GM21381 (cell line): ENCODE measurements around the gene RAB11FIP2.

Source experiments
- ATAC-seq: cut with Tn5 transposase; IDR thresholded peaks from one replicate; pipeline ENCODE4 v1.9.1; 2021; ENCODE audit warnings: mild to moderate bottlenecking, moderate library complexity; ENCODE audit not compliant: unreplicated experiment

Gene RAB11FIP2

GRCh38 chr10:118034791-118035261, 11.9 kb downstream of the RAB11FIP2 start:
- ATAC-seq = no peak

DNA sequence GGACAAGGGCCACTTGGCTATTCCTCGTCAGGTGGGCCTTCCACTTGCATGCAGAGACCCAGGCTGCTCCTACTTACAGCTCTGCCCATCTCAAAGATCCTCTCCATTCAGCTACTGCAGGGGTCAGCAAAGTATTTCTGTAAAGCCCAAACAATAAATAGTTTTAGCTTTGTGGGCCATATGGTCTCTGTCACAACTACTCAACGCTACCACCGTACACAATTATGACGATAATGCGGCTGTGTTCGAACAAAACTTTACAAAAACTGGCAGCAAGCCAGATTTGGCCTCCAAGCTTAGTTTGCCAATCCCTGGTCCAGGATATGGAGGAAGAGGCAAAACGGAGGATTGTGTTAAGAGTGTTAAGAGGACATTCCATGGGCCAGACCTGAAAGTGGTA, 12.8 kb downstream of the RAB11FIP2 start:
- ATAC-seq = no peak

- ATAC-seq = no peak
Observed at GRCh38 chr10:118032564-118032963, 14.2 kb downstream of the RAB11FIP2 start.

- ATAC-seq = no peak
Observed at GRCh38 chr10:118031351-118032075, 15.2 kb downstream of the RAB11FIP2 start.

GRCh38 chr10:118028619-118029018, 18.1 kb downstream of the RAB11FIP2 start:
- peak; percentile 98 for ATAC-seq

- ATAC-seq = no peak
Observed at GRCh38 chr10:118027397-118027796, 19.3 kb downstream of the RAB11FIP2 start.

GRCh38 chr10:118026936-118027335, 19.8 kb downstream of the RAB11FIP2 start:
- no peak for ATAC-seq

- no peak for ATAC-seq
Observed at GRCh38 chr10:118020365-118020764, 26.4 kb downstream of the RAB11FIP2 start.

- ATAC-seq = no peak
Observed at GRCh38 chr10:118017850-118018249, 28.9 kb downstream of the RAB11FIP2 start.

DNA sequence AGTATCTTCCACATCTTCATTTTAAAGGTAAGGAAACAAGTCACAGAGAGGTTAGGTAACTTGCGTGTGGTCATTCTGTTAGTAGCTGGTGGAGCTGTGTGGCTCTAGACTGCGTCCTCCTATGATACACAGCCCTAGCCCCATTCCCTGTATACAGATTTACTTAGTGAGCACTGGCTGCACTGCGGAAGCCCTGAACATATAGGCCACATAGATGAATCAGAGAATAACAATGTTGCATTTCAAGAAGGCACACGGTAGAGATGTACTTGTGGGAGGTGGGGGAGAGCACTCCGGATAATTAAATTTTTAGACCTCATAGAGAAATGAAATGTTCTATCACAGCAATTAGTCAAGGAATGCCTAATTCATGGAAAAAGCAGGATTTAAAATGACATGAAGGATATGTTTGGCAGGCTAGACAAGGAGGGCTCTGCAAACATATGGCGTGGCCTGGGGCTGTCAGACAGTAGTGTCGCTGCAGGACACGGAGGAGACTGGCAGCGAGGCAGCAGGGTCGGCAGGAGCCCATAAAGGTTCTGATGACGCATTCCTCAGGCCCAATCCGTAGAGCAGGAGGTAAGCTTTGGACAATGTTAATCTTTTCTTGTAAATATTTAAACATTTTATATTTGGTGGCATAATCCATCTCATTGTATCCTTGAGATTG, 29.5 kb downstream of the RAB11FIP2 start:
- ATAC-seq = no peak

DNA sequence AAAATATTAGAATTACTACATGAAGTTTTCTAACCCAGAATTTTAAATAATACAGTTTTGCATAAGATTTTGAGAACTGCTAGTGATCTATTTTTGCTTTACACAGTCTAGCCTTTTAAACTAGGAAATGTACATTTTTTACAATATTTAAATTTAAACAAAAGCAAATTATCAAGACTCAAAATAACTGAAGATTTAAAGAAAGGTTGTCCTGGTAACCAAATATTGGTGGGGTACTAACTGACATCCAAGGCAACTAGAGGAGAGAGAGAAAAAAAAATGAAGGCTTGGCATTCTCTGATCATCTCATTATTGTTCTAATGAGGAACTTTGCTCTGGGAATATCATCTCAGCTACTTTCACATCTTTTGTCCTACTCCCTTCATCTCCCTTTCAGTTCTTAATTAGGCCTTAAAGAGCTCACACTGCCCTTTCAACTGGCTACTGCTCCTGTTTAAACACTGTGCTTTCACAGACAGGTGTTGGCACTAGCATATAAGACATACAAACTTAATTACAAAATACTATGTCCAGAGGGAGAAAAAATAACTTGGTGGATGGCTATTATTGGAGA, 33.7 kb downstream of the RAB11FIP2 start:
- no peak for ATAC-seq

DNA sequence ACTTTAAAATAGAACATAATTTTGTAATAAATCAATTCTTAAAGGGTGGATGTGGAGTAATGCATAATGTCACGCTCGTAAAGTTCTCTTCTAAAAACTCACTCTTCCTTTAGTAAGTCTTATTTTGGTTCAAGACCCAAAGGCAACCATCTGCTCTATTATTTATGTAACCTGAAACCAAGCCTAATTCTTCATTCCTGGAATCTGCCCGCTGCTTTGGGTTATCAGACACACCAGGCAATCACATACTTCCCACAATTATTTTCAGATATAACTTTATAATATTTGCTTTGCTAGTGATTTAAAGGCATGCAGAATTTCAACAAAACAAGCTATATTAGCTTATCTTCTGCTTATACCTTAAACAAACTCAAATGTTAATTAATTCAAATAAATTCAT, 39.0 kb downstream of the RAB11FIP2 start:
- no peak for ATAC-seq

DNA sequence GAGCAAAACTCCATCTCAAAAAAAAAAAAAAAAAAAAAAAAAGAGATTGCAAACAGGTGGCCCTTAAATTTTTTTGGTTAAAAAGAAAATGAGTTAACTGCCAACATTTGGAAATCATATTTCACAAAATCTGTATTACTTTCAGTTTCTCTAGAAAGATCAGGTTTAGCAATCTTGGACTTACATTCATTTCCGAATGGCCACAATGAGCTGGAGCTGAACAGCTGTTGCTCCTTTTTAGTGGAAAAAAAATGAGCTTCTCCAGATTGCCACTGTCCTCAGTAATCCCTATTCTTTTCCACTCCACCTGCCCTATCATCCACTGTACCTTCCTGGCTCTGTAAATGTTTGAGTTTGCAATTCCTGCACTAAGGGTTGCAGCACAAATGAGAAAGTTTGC, 43.6 kb downstream of the RAB11FIP2 start:
- no peak for ATAC-seq

GRCh38 chr10:118002581-118002980, 44.2 kb downstream of the RAB11FIP2 start:
- no peak for ATAC-seq

DNA sequence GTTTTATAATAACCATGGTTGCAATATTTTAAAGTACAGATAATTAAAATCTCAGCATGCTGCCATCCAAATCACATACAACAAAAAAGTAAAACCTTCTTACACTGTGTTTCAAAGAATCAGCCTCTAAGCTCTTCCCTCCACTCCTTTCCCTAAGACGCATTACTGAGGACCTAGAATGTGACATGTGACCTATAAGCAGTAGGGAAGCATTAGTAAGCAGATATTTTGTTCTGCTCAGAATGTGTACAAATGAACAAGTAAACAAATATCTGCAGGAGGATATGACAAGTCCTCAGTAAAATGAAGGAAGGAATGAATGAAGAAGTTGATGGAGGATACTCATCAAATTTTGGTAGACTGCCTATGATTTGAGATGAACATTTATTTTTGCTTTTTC, 49.1 kb downstream of the RAB11FIP2 start:
- ATAC-seq = no peak

- ATAC-seq = no peak
Observed at GRCh38 chr10:117996709-117997108, 50.0 kb downstream of the RAB11FIP2 start.

DNA sequence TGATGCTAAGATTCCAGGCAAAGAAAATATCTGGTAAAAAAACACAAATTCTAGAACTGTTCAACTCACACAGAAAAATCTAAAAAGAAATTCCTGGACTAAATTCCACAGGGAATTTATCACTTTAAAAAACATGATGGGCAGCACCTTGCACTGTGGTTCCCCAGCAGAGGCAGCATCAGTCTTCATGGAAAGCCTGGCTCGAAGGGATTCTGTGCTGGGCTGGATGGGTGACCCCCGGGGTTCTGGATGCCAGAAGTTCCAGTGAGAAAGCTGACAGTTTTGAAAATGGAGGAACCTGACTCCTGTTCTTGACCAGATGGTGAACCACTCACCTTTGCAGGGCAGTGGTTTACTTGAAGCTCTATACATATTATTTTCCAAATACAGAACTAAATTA, 52.0 kb downstream of the RAB11FIP2 start:
- ATAC-seq = no peak

DNA sequence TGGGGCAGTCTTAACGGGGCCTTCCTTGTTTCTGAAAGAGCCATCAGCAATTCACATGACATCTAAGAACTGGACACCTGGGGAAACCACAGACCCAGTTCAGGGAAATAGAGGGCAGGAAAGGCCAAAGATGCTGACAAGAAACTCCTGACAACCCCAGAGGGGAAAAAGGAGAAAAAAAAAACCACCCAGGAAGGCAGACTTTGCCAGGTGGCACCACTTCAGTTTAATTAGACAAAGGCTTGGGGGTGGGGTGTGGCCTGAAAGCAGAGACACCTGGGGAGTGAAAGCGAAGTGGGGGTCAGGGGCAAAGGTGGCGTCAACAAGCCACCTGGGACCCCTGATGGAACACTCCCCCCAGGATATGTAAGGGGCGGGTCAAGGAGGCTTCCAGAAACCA, 53.6 kb downstream of the RAB11FIP2 start:
- no peak for ATAC-seq

- ATAC-seq = no peak
Observed at GRCh38 chr10:117991701-117992100, 55.0 kb downstream of the RAB11FIP2 start.

GRCh38 chr10:117989962-117990361, 56.8 kb downstream of the RAB11FIP2 start:
- ATAC-seq = no peak

GRCh38 chr10:117988814-117989213, 57.9 kb downstream of the RAB11FIP2 start:
- no peak for ATAC-seq

DNA sequence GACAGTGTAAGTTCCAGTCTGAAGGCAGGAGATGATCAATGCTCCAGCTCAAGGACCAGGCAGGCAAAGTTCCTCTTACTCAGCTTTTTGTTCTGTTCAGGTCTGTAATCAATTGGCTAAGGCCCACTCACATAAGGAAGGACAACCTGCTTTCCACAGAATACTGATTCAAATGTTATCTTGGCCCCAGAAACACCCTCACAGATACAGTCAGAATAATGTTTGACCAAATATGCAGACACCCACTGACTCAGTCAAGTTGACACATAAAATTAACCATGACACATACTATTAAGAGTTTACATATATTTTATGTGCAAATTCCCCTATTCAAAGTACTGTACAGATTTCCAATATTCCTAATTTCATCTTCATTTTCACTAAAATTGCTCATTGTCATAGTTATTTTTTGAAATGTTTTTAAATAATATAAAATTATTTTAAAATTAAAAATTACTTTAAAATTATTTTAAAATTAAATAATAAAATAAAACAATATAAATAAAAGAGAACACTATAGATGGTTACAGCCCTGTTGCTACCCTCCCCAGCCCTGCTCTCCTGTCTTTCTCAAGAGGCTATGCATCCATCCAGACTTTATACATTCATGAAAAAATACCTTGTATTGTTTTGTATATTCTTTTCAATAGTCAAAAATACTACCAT, 59.4 kb downstream of the RAB11FIP2 start:
- no peak for ATAC-seq
